IMR-90 (cell line): ENCODE data around the gene SLC22A31. TPM values are rescaled to one million over a fixed set of nuclear protein-coding genes. Genes with fewer than 3 reads are reported as not detected.
A peak's percentile ranks its signal among the peaks of the same experiment; 100 is the strongest.

Source experiments
- ATAC-seq: fragments of 200-7000 bp; cut with Tn5 transposase; 2 replicates; pipeline ENCODE4 v1.9.1; 2020; ENCODE audit warnings: low read depth, mild to moderate bottlenecking, moderate library complexity
- Bru-seq: library from RNA; stranded (reverse); fragments of 400-500 nt; gene quantifications from one replicate; lab custom pipeline; 2021; lab: Mats Ljungman, UMichigan
- BruChase-seq, 2 experiments: library from RNA; stranded (reverse); fragments of 400-500 nt; gene quantifications; one replicate each; lab custom pipeline; 2021; lab: Mats Ljungman, UMichigan
- BruUV-seq: library from RNA; stranded (reverse); fragments of 400-500 nt; replicated peaks from 2 replicates; lab custom pipeline; 2021; lab: Mats Ljungman, UMichigan
- CTCF ChIA-PET: fragments of 300-600 bp; formaldehyde crosslinking; extraction: SDS; loops from one replicate; lab custom pipeline; 2021; ENCODE audit warnings: antibody characterized with exemption; lab: Yijun Ruan, JAX
- POLR2A ChIA-PET: fragments of 300-600 bp; sonication (Branson Sonifier 250); formaldehyde crosslinking; loops from one replicate; lab custom pipeline; 2022; ENCODE audit warnings: antibody characterized with exemption; ENCODE audit not compliant: unreplicated experiment; lab: Charles Lee
- DNase-seq: peaks from one replicate; pipeline ENCODE4 v3.0.0; 2013
- H2AFZ ChIP-seq: replicated peaks from 2 replicates; pipeline ENCODE3; 2013; ENCODE audit warnings: low read length, mild to moderate bottlenecking; ENCODE audit not compliant: poor library complexity
- H2AK5ac ChIP-seq: 2 replicates; pipeline ENCODE4 v1.6.1; 2013; ENCODE audit warnings: low read depth, low read length, inconsistent platforms
- H2AK9ac ChIP-seq: replicated peaks from 2 replicates; pipeline ENCODE3; 2013; ENCODE audit warnings: mild to moderate bottlenecking, low read depth, low read length, moderate library complexity; ENCODE audit not compliant: poor library complexity
- H2BK120ac ChIP-seq: 2 replicates; pipeline ENCODE4 v1.6.1; 2013; ENCODE audit warnings: low read depth, low read length, inconsistent platforms
- H2BK15ac ChIP-seq: 3 replicates; pipeline ENCODE4 v1.6.1; 2013; ENCODE audit warnings: low read depth, low read length, inconsistent platforms
- H2BK20ac ChIP-seq: 2 replicates; pipeline ENCODE4 v1.6.1; 2013; ENCODE audit warnings: low read depth, mild to moderate bottlenecking, inconsistent platforms, low read length, moderate library complexity
- H2BK5ac ChIP-seq: 2 replicates; pipeline ENCODE4 v1.6.1; 2013; ENCODE audit warnings: mild to moderate bottlenecking, low read depth, low read length, inconsistent platforms; ENCODE audit not compliant: poor library complexity, severe bottlenecking
- H3K14ac ChIP-seq: replicated peaks from 2 replicates; pipeline ENCODE4 v1.6.1; 2013; ENCODE audit warnings: low read depth, low read length, inconsistent platforms
- H3K18ac ChIP-seq: 2 replicates; pipeline ENCODE4 v1.6.1; 2013; ENCODE audit warnings: low read depth, low read length, control low read depth
- H3K23ac ChIP-seq: 2 replicates; pipeline ENCODE4 v1.6.1; 2013; ENCODE audit warnings: low read depth, low read length, inconsistent platforms
- H3K27ac ChIP-seq: 2 replicates; pipeline ENCODE4 v1.5.1; 2013; ENCODE audit warnings: mild to moderate bottlenecking, control low read depth, low read length; ENCODE audit not compliant: insufficient read depth
- H3K27me3 ChIP-seq: 2 replicates; pipeline ENCODE4 v1.6.1; 2013; ENCODE audit warnings: low read length; ENCODE audit not compliant: control insufficient read depth, insufficient read depth
- H3K36me3 ChIP-seq: 2 replicates; pipeline ENCODE4 v1.6.1; 2013; ENCODE audit warnings: low read length, mixed read lengths; ENCODE audit not compliant: control insufficient read depth, insufficient read depth
- H3K4ac ChIP-seq: 2 replicates; pipeline ENCODE4 v1.6.1; 2013; ENCODE audit warnings: low read depth, low read length, inconsistent platforms
- H3K4me1 ChIP-seq: 2 replicates; pipeline ENCODE4 v1.6.1; 2013; ENCODE audit warnings: low read length, mixed read lengths; ENCODE audit not compliant: control insufficient read depth, insufficient read depth
- H3K4me2 ChIP-seq: 2 replicates; pipeline ENCODE4 v1.6.1; 2013; ENCODE audit warnings: low read depth, mild to moderate bottlenecking, control low read depth, low read length, moderate library complexity
- H3K4me3 ChIP-seq: 2 replicates; pipeline ENCODE4 v1.5.1; 2013; ENCODE audit warnings: low read depth, mild to moderate bottlenecking, control low read depth, low read length, moderate library complexity; ENCODE audit not compliant: insufficient read depth
- H3K56ac ChIP-seq: 2 replicates; pipeline ENCODE4 v1.6.1; 2013; ENCODE audit warnings: low read length, inconsistent platforms; ENCODE audit not compliant: insufficient read depth; ENCODE audit errors: extremely low read depth
- H3K79me1 ChIP-seq, 2 experiments: 2 replicates each; pipeline ENCODE4 v1.6.1; 2013; ENCODE audit warnings: low read length in 2 of 2, inconsistent platforms in 1 of 2, low read depth in 1 of 2
- H3K9ac ChIP-seq: 2 replicates; pipeline ENCODE4 v1.6.1; 2013; ENCODE audit warnings: low read depth, low read length, control low read depth
- H3K9me1 ChIP-seq: 2 replicates; pipeline ENCODE4 v1.6.1; 2013; ENCODE audit warnings: low read length, inconsistent platforms; ENCODE audit not compliant: insufficient read depth
- H3K9me3 ChIP-seq: 2 replicates; pipeline ENCODE4 v1.6.1; 2013; ENCODE audit warnings: low read length; ENCODE audit not compliant: control insufficient read depth, insufficient read depth
- H4K20me1 ChIP-seq: 2 replicates; pipeline ENCODE4 v1.6.1; 2013; ENCODE audit warnings: low read length, inconsistent platforms; ENCODE audit not compliant: insufficient read depth
- H4K5ac ChIP-seq: 2 replicates; pipeline ENCODE4 v1.6.1; 2013; ENCODE audit warnings: mild to moderate bottlenecking, low read depth, low read length, control low read depth
- H4K8ac ChIP-seq, 2 experiments: 2 replicates each; pipeline ENCODE4 v1.6.1; 2013; ENCODE audit warnings: low read depth in 2 of 2, low read length in 2 of 2, control low read depth in 1 of 2, inconsistent platforms in 1 of 2
- H4K91ac ChIP-seq: 2 replicates; pipeline ENCODE4 v1.6.1; 2013; ENCODE audit warnings: low read depth, low read length, inconsistent platforms; ENCODE audit not compliant: insufficient read depth
- CHD1 ChIP-seq: IDR thresholded peaks from 2 replicates; pipeline ENCODE4 v1.6.1; 2012; ENCODE audit warnings: low read depth, low read length, improper control_type of control experiment
- MAZ ChIP-seq: IDR thresholded peaks from 2 replicates; pipeline ENCODE4 v1.6.1; 2012; ENCODE audit warnings: low read depth, mild to moderate bottlenecking, low read length, improper control_type of control experiment, moderate library complexity, borderline replicate concordance
- MXI1 ChIP-seq: IDR thresholded peaks from 2 replicates; pipeline ENCODE4 v1.6.1; 2012; ENCODE audit warnings: low read depth, mild to moderate bottlenecking, low read length, moderate library complexity, borderline replicate concordance
- RCOR1 ChIP-seq: IDR thresholded peaks from 2 replicates; pipeline ENCODE4 v1.6.1; 2012; ENCODE audit warnings: mild to moderate bottlenecking, low read length, improper control_type of control experiment; ENCODE audit not compliant: insufficient replicate concordance
- WGBS, 2 experiments: methylation state at CpG; one replicate each; pipeline versions ENCODE4 v1.1.5 to v1.1.7; 2013; ENCODE audit warnings: missing lambda C conversion rate in 2 of 2; ENCODE audit not compliant: insufficient read length in 1 of 2; ENCODE audit errors: extremely low coverage in 2 of 2; 5-methylcytosine and 5-hydroxymethylcytosine counted together
- dilution Hi-C: fragments of 300-500 bp; cut with HindIII; formaldehyde crosslinking; loops from one replicate; pipeline ENCODE4 v1.14.3; 2018; ENCODE audit warnings: low sequenced_read_pairs; ENCODE audit not compliant: unreplicated experiment
- in situ Hi-C: fragments of 300-500 bp; cut with MboI; formaldehyde crosslinking; loops from 3 replicates; pipeline ENCODE4 v1.14.3; 2019; ENCODE audit warnings: low sequenced_read_pairs, inconsistent platforms, mixed read lengths
- intact Hi-C: fragments of 100-400 bp; cut with micrococcal nuclease; formaldehyde crosslinking; loops from 2 replicates; pipeline ENCODE4 v1.10.0; 2022
- long read RNA-seq: library from polyadenylated mRNA; unstranded; transcript quantifications from one replicate; pipeline ENCODE4 v2.0.0, GENCODE V29; 2021; ENCODE audit not compliant: unreplicated experiment
- polyA plus RNA-seq, 3 experiments: library from polyadenylated mRNA; depleted of rRNA; stranded (reverse); fragments of >200 nt; gene quantifications; 2 replicates each; pipeline ENCODE4 v1.2.3, GENCODE V29; 2012; ENCODE audit warnings: low replicate concordance in 1 of 3
- total RNA-seq: library from RNA; depleted of rRNA; stranded (reverse); fragments of >200 nt; gene quantifications from 2 replicates; pipeline ENCODE4 v1.2.3, GENCODE V29; 2012; rRNA removed
- TF ChIP-seq, protein P1 (sequence below): fragments of 150-350 bp; IDR thresholded peaks from 2 replicates; pipeline ENCODE4 v1.6.1; 2017; ENCODE audit warnings: mild to moderate bottlenecking, antibody characterized with exemption, low read length, low read depth

Gene SLC22A31
- total RNA-seq (0.18 and 0.56 TPM in 2 replicates), polyA plus RNA-seq (2012; rRNA removed) (5.0 and 5.5 TPM in 2 replicates), Bru-seq, nascent RNA (not detected), BruChase-seq, experiment 1, labeled RNA remaining after a 6-hour chase (percentile 17 among the genes with signal in this experiment), BruChase-seq, experiment 2, labeled RNA remaining after a 2-hour chase (percentile 20 among the genes with signal in this experiment)
- polyA plus RNA-seq (2012; cell fraction: cytosol; rRNA removed), result 2.8 and 4.2 TPM in 2 replicates
- polyA plus RNA-seq (2012; cell fraction: nucleus; rRNA removed; ENCODE audit: low replicate concordance), result 48.5 and 137 TPM in 2 replicates
- long read RNA-seq, partial matches to known transcripts, result 1 of 1 reads
- long read RNA-seq, other reads (novel, unspliced or antisense), result 0 of 1 reads

DNA sequence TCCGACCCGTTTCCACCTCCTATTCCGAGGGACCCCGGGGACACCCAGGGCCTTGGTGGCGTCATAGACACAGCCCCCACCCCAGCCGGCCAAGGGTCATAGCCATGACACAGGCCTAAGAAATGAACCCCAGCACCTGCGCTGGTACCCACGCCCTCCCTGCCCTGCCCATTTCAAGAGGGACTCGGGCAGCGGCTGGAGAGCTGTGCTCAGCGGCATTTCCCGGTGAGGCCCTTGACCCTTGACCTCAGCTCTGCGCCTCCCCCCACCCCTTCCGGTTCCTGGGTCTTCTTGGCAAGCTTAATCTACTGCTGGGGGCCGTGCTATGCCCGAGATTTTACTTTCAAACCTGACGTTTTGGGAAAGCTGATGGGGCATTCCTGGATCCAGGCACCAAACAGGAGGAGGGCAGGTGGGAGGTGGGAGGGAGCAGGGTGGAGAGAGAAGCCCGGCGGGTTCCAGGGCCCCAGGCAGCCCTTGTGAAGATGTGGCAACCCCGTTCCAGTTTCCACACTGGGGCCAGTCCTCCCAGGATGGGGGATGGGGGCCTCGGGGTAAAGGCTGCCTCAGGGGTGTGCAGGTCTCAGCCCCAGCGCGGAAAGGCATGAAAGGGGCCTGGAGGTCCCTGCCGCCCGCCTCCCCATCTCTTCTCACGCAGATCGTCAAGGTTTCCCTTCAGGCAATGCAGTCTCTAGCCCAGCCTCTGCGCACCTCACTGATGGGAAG, at the start of gene SLC22A31:
Gene SLC22A31 (minus strand): TSS at position 414 of the 726 bp plus-strand sequence. CDS start 36 bp downstream, at position 378.
- WGBS, 2 experiments, result 27% methylated on average over 14 of the region's 28 CpGs; no CpG with 5 or more reads in 1 of the 2 experiments
- Histone ChIP-seq H3K79me1 (no peaks in the 10 kb centered on the region), H2BK120ac (no peak within 1 kb of the TSS), H2BK5ac (no peak within 1 kb of the TSS), H2AK5ac (no peak within 1 kb of the TSS), H3K4me3 (peak within 1 kb of the TSS; percentile 76), H3K36me3 (no peaks in the 10 kb centered on the region), H2BK20ac (no peak within 1 kb of the TSS), H4K91ac (no peak within 1 kb of the TSS), H3K9me3 (peaks cover 8% of the 10 kb centered on the region), H3K4me2 (peak within 1 kb of the TSS; percentile 97), H3K27ac (no peak within 1 kb of the TSS), H3K27me3 (peaks cover 37% of the 10 kb centered on the region), H2AK9ac (peak within 1 kb of the TSS; percentile 70), H3K9ac (no peak within 1 kb of the TSS), H3K9me1 (no peaks in the 10 kb centered on the region), H3K4me1 (peaks cover 7% of the 10 kb centered on the region), H4K5ac (no peak within 1 kb of the TSS), H2BK15ac (peak within 1 kb of the TSS; percentile 33; the same call in 1 of the 3 replicates), H3K23ac (no peak within 1 kb of the TSS), H3K4ac (no peak within 1 kb of the TSS), H2AFZ (peak within 1 kb of the TSS; percentile 90), H4K8ac (no peak within 1 kb of the TSS), H3K14ac (peak within 1 kb of the TSS; percentile 59; the same call in 1 of the 2 replicates), H3K56ac (no peak within 1 kb of the TSS), H3K18ac (no peak within 1 kb of the TSS), H4K20me1 (peaks cover 7% of the 10 kb centered on the region)
- dilution Hi-C loops, result no loop called here
- TF ChIP-seq MXI1, result no peak
- TF ChIP-seq, protein P1, sequence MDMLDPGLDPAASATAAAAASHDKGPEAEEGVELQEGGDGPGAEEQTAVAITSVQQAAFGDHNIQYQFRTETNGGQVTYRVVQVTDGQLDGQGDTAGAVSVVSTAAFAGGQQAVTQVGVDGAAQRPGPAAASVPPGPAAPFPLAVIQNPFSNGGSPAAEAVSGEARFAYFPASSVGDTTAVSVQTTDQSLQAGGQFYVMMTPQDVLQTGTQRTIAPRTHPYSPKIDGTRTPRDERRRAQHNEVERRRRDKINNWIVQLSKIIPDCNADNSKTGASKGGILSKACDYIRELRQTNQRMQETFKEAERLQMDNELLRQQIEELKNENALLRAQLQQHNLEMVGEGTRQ, result no peak
- no peak for TF ChIP-seq MAZ
- TF ChIP-seq CHD1, result no peak
- TF ChIP-seq RCOR1, result no peak
- BruUV-seq, result no TSS peak
- in situ Hi-C loops, result no loop called here
- intact Hi-C loops, result no loop called here
- POLR2A ChIA-PET, result no interaction called here
- DNase-seq (no peak), ATAC-seq (no peak)
- CTCF ChIA-PET, result no interaction called here
